SK-N-SH (cell line): ENCODE data around the gene SERPINA12. TPM values are rescaled to one million over a fixed set of nuclear protein-coding genes. Genes with fewer than 3 reads are reported as not detected.

Experiments
- CTCF ChIA-PET: fragments of 300-600, 350-600 bp; formaldehyde crosslinking; extraction: SDS; loops from one replicate; lab custom pipeline; 2021; lab: Yijun Ruan, JAX
- POLR2A ChIA-PET: fragments of 350-600 bp; sonication (Branson Sonifier 250); formaldehyde crosslinking; extraction: SDS; loops from one replicate; lab custom pipeline; 2020; ENCODE audit warnings: antibody characterized with exemption, inconsistent platforms; lab: Yijun Ruan, JAX
- DNase-seq: peaks from one replicate; pipeline ENCODE4 v3.0.0; 2012
- H2AFZ ChIP-seq: fragments of 200-600 bp; sonication (generic); 2 replicates; pipeline ENCODE4 v1.8.1; 2016; ENCODE audit warnings: antibody characterized with exemption, mild to moderate bottlenecking, low read depth
- H3F3A ChIP-seq: fragments of 200-600 bp; sonication (generic); replicated peaks from 2 replicates; pipeline ENCODE3; 2016; ENCODE audit warnings: antibody characterized with exemption, mild to moderate bottlenecking; ENCODE audit not compliant: insufficient read depth
- H3K27ac ChIP-seq, 2 experiments: fragments of 200-500 bp in 1 of 2; fragments of 200-600 bp in 1 of 2; sonication (Bioruptor generic) in 1 of 2; sonication (generic), shearing (Covaris generic) in 1 of 2; 2 replicates each; pipeline versions ENCODE4 v1.5.1 to v1.6.1; 2014 to 2016; ENCODE audit warnings: low read depth in 2 of 2, inconsistent platforms in 1 of 2, low read length in 1 of 2, mild to moderate bottlenecking in 1 of 2, mixed read lengths in 1 of 2
- H3K27me3 ChIP-seq: fragments of 200-600 bp; sonication (generic), shearing (Covaris generic); 2 replicates; pipeline ENCODE4 v1.6.1; 2016; ENCODE audit warnings: mixed run types; ENCODE audit not compliant: insufficient read depth
- H3K36me3 ChIP-seq, 2 experiments: fragments of 200-500 bp in 1 of 2; fragments of 200-600 bp in 1 of 2; sonication (Bioruptor generic) in 1 of 2; sonication (generic) in 1 of 2; replicated peaks in 1 of 2; 2 replicates each; pipeline versions ENCODE3 to v1.5.1; 2014 to 2016; ENCODE audit warnings: low read length in 1 of 2, mild to moderate bottlenecking in 1 of 2; ENCODE audit not compliant: insufficient read depth in 2 of 2, control insufficient read depth in 1 of 2
- H3K4me1 ChIP-seq, 2 experiments: fragments of 200-500 bp in 1 of 2; fragments of 200-600 bp in 1 of 2; sonication (Bioruptor generic) in 1 of 2; sonication (generic), shearing (Covaris generic) in 1 of 2; 2 replicates each; pipeline versions ENCODE4 v1.5.1 to v1.6.1; 2014 to 2016; ENCODE audit warnings: low read depth in 1 of 2, low read length in 1 of 2, mixed run types in 1 of 2; ENCODE audit not compliant: insufficient read depth in 2 of 2, control insufficient read depth in 1 of 2
- H3K4me2 ChIP-seq: fragments of 200-600 bp; sonication (generic), shearing (Covaris generic); 2 replicates; pipeline ENCODE4 v1.6.1; 2017; ENCODE audit warnings: mixed run types
- H3K4me3 ChIP-seq, 2 experiments: fragments of 200-500 bp in 1 of 2; fragments of 200-600 bp in 1 of 2; sonication (Bioruptor generic) in 1 of 2; sonication (generic), shearing (Covaris generic) in 1 of 2; 2 replicates each; pipeline versions ENCODE4 v1.5.1 to v1.8.1; 2014 to 2016; ENCODE audit warnings: low read depth in 2 of 2, inconsistent platforms in 1 of 2, low read length in 1 of 2, mild to moderate bottlenecking in 1 of 2, mixed read lengths in 1 of 2, moderate library complexity in 1 of 2
- H3K79me2 ChIP-seq: fragments of 200-600 bp; sonication (generic); 2 replicates; pipeline ENCODE4 v1.8.1; 2017; ENCODE audit warnings: mild to moderate bottlenecking; ENCODE audit not compliant: insufficient read depth
- H3K9ac ChIP-seq: fragments of 200-600 bp; sonication (generic); 2 replicates; pipeline ENCODE4 v1.6.1; 2017; ENCODE audit warnings: mixed run types
- H3K9me2 ChIP-seq: fragments of 200-600 bp; sonication (generic); 2 replicates; pipeline ENCODE4 v1.6.1; 2017; ENCODE audit warnings: mixed run types
- H3K9me3 ChIP-seq: fragments of 200-600 bp; sonication (generic); 2 replicates; pipeline ENCODE4 v1.6.1; 2017; ENCODE audit warnings: mixed run types, mild to moderate bottlenecking, moderate library complexity
- H4K20me1 ChIP-seq: fragments of 200-600 bp; sonication (generic); 2 replicates; pipeline ENCODE4 v1.6.1; 2017; ENCODE audit warnings: mild to moderate bottlenecking, mixed run types; ENCODE audit not compliant: insufficient read depth
- ELF1 ChIP-seq: IDR thresholded peaks from 2 replicates; pipeline ENCODE4 v1.4.0; 2012
- EP300 ChIP-seq, 2 experiments: IDR thresholded peaks; 2 replicates each; pipeline versions ENCODE4 v1.4.0 to v1.6.1; 2012; ENCODE audit warnings: borderline replicate concordance in 1 of 2, low read depth in 1 of 2, low read length in 1 of 2
- FOXM1 ChIP-seq: IDR thresholded peaks from 2 replicates; pipeline ENCODE4 v1.4.0; 2012; ENCODE audit warnings: low read depth, mild to moderate bottlenecking
- GABPA ChIP-seq: IDR thresholded peaks from 2 replicates; pipeline ENCODE4 v1.4.0; 2012; ENCODE audit warnings: low read depth, mild to moderate bottlenecking
- GATA2 ChIP-seq: sonication (generic); formaldehyde crosslinking; IDR thresholded peaks from 2 replicates; pipeline ENCODE4 v1.5.0; 2020; ENCODE audit warnings: mild to moderate bottlenecking, missing genetic modification reagents
- JUND ChIP-seq: IDR thresholded peaks from 2 replicates; pipeline ENCODE4 v1.4.0; 2012
- NRF1 ChIP-seq: IDR thresholded peaks from 2 replicates; pipeline ENCODE4 v1.6.1; 2012; ENCODE audit warnings: low read depth, mild to moderate bottlenecking, low read length
- SMC3 ChIP-seq: IDR thresholded peaks from 2 replicates; pipeline ENCODE4 v1.6.1; 2012; ENCODE audit warnings: low read depth, low read length, improper control_type of control experiment
- TCF12 ChIP-seq: IDR thresholded peaks from 2 replicates; pipeline ENCODE4 v1.4.0; 2012
- TEAD4 ChIP-seq: IDR thresholded peaks from 2 replicates; pipeline ENCODE4 v1.4.0; 2012; ENCODE audit warnings: mild to moderate bottlenecking, borderline replicate concordance; ENCODE audit not compliant: insufficient read depth
- YY1 ChIP-seq: IDR thresholded peaks from 2 replicates; pipeline ENCODE4 v1.4.0; 2012; ENCODE audit warnings: low read depth, mild to moderate bottlenecking
- WGBS: methylation state at CpG from one replicate; pipeline ENCODE4 v1.1.6; 2017; ENCODE audit warnings: low lambda C conversion rate; 5-methylcytosine and 5-hydroxymethylcytosine counted together
- polyA plus RNA-seq, 3 experiments: library from polyadenylated mRNA; depleted of rRNA; stranded (reverse); fragments of >200 nt; gene quantifications; 2 replicates each; pipeline ENCODE4 v1.2.3, GENCODE V29; 2012
- TF ChIP-seq, protein P1 (sequence below): fragments of 150-350 bp; IDR thresholded peaks from 2 replicates; pipeline ENCODE4 v1.6.1; 2017; ENCODE audit warnings: antibody characterized with exemption, low read length, low read depth, borderline replicate concordance
- TF ChIP-seq, protein P2 (sequence below): fragments of 200-600 bp; sonication (generic); IDR thresholded peaks from 2 replicates; pipeline ENCODE4 v1.6.1; 2017; ENCODE audit warnings: antibody characterized with exemption, mild to moderate bottlenecking, moderate library complexity
- TF ChIP-seq, protein P3 (sequence below): IDR thresholded peaks from 2 replicates; pipeline ENCODE4 v1.4.0; 2012; ENCODE audit warnings: low read depth, borderline replicate concordance

Gene SERPINA12
- polyA plus RNA-seq, 1 of the 3 experiments (the other 2 are of a cell fraction) = not detected

DNA sequence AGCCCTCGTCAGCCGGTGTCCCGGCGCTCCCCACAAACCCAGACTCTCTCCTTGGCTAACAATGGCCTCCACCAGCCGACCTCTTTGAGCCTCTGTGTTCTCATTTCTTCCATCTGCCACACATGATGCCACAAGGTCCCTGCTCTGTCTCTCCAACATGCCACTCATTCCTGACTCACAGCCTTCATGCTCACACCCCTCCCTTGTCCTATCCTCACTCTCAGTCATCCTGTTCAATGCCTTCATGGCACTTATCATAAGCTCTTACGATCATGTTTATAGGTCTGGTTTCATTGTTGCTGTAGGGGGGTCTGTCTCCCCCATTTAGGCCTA lies 47.1 kb downstream of the SERPINA12 start:
- no peak overlapping the region for H3K27ac ChIP-seq
- H3F3A ChIP-seq = no peaks in the 10 kb centered on the region
- no peaks in the 10 kb centered on the region for H3K9me2 ChIP-seq
- H4K20me1 ChIP-seq = no peaks in the 10 kb centered on the region
- H3K4me1 ChIP-seq = no peaks in the 10 kb centered on the region
- DNase-seq = no peak
- no peak overlapping the region for H3K4me3 ChIP-seq
- no peak overlapping the region for H2AFZ ChIP-seq
- ChIA-PET CTCF (no interaction called here), POLR2A (no interaction called here)
- TF ChIP-seq, protein P1, sequence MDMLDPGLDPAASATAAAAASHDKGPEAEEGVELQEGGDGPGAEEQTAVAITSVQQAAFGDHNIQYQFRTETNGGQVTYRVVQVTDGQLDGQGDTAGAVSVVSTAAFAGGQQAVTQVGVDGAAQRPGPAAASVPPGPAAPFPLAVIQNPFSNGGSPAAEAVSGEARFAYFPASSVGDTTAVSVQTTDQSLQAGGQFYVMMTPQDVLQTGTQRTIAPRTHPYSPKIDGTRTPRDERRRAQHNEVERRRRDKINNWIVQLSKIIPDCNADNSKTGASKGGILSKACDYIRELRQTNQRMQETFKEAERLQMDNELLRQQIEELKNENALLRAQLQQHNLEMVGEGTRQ = no peak
- TF ChIP-seq, protein P2, sequence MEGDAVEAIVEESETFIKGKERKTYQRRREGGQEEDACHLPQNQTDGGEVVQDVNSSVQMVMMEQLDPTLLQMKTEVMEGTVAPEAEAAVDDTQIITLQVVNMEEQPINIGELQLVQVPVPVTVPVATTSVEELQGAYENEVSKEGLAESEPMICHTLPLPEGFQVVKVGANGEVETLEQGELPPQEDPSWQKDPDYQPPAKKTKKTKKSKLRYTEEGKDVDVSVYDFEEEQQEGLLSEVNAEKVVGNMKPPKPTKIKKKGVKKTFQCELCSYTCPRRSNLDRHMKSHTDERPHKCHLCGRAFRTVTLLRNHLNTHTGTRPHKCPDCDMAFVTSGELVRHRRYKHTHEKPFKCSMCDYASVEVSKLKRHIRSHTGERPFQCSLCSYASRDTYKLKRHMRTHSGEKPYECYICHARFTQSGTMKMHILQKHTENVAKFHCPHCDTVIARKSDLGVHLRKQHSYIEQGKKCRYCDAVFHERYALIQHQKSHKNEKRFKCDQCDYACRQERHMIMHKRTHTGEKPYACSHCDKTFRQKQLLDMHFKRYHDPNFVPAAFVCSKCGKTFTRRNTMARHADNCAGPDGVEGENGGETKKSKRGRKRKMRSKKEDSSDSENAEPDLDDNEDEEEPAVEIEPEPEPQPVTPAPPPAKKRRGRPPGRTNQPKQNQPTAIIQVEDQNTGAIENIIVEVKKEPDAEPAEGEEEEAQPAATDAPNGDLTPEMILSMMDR = no peak
- no peak for TF ChIP-seq GATA2 (CRISPR knock-in tag)
- TF ChIP-seq TEAD4 = no peak
- TF ChIP-seq SMC3 = no peak
- no peak for TF ChIP-seq ELF1
- TF ChIP-seq NRF1 = no peak
- no peak for TF ChIP-seq YY1
- TF ChIP-seq GABPA = no peak
- no peak for TF ChIP-seq JUND
- no peak for TF ChIP-seq FOXM1
- TF ChIP-seq TCF12 = no peak
- TF ChIP-seq, protein P3, sequence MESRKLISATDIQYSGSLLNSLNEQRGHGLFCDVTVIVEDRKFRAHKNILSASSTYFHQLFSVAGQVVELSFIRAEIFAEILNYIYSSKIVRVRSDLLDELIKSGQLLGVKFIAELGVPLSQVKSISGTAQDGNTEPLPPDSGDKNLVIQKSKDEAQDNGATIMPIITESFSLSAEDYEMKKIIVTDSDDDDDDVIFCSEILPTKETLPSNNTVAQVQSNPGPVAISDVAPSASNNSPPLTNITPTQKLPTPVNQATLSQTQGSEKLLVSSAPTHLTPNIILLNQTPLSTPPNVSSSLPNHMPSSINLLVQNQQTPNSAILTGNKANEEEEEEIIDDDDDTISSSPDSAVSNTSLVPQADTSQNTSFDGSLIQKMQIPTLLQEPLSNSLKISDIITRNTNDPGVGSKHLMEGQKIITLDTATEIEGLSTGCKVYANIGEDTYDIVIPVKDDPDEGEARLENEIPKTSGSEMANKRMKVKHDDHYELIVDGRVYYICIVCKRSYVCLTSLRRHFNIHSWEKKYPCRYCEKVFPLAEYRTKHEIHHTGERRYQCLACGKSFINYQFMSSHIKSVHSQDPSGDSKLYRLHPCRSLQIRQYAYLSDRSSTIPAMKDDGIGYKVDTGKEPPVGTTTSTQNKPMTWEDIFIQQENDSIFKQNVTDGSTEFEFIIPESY = no peak
- TF ChIP-seq EP300 (IDR thresholded peaks at IDR 0.05; ENCODE audit: borderline replicate concordance in 1 of 2, low read depth in 1 of 2, low read length in 1 of 2) = no peak
- no peaks in the 10 kb centered on the region for H3K79me2 ChIP-seq
- peaks cover 12% of the 10 kb centered on the region; the same call in 1 of the 2 replicates for H3K27me3 ChIP-seq
- no peaks in the 10 kb centered on the region for H3K36me3 ChIP-seq
- H3K9ac ChIP-seq = no peak overlapping the region
- H3K9me3 ChIP-seq = no peaks in the 10 kb centered on the region
- no peak overlapping the region for H3K4me2 ChIP-seq
- 25% methylated on average over 2 of the region's 6 CpGs for WGBS
